Keratinocyte (primary cell): ENCODE measurements around the gene SLC29A2. TPM values are rescaled to one million over a fixed set of nuclear protein-coding genes. Genes with fewer than 3 reads are reported as not detected.
"Not testable (repeated sequence)": the region's sequence is repeated elsewhere in the genome, so short reads cannot be mapped to it uniquely, and the experiment has no call there.

Experiments used
- DNase-seq: peaks from one replicate; pipeline ENCODE4 v3.0.0-alpha.2; 2011; ENCODE audit warnings: low read depth, missing footprints, low spot score
- FAIRE-seq: peaks from 2 replicates; lab custom pipeline; 2011; peaks lifted over from hg19 to GRCh38; lab: Jason Lieb, UNC
- H2AFZ ChIP-seq: 2 replicates; pipeline ENCODE4 v1.6.0; 2012; ENCODE audit warnings: low read length, control low read depth, inconsistent platforms; ENCODE audit not compliant: control insufficient read depth
- H3K27ac ChIP-seq: 2 replicates; pipeline ENCODE4 v1.5.1; 2011; ENCODE audit warnings: low read length; ENCODE audit not compliant: control insufficient read depth, insufficient read depth
- H3K27me3 ChIP-seq: 3 replicates; pipeline ENCODE4 v1.6.0; 2011; ENCODE audit warnings: low read length; ENCODE audit not compliant: control insufficient read depth, insufficient read depth; ENCODE audit errors: extremely low read depth
- H3K36me3 ChIP-seq, 2 experiments: 2 replicates in 1 of 2; 3 replicates in 1 of 2; pipeline ENCODE4 v1.5.1; 2011; ENCODE audit warnings: low read length in 2 of 2, mild to moderate bottlenecking in 1 of 2; ENCODE audit not compliant: control insufficient read depth in 2 of 2, insufficient read depth in 2 of 2; ENCODE audit errors: extremely low read depth in 1 of 2
- H3K4me1 ChIP-seq: 3 replicates; pipeline ENCODE4 v1.5.1; 2011; ENCODE audit warnings: low read length; ENCODE audit not compliant: control insufficient read depth, insufficient read depth; ENCODE audit errors: extremely low read depth
- H3K4me2 ChIP-seq: 3 replicates; pipeline ENCODE4 v1.6.0; 2011; ENCODE audit warnings: low read depth, low read length; ENCODE audit not compliant: control insufficient read depth, insufficient read depth; ENCODE audit errors: extremely low read depth
- H3K4me3 ChIP-seq, 3 experiments: fragments of 200-600 bp in 1 of 3; sonication (generic) in 1 of 3; 2 replicates in 2 of 3; 3 replicates in 1 of 3; pipeline ENCODE4 v1.5.1; 2011 to 2016; ENCODE audit warnings: low read length in 3 of 3, mild to moderate bottlenecking in 3 of 3, control low read depth in 2 of 3, inconsistent platforms in 1 of 3, low read depth in 1 of 3, mixed read lengths in 1 of 3, mixed run types in 1 of 3, moderate library complexity in 1 of 3; ENCODE audit not compliant: control insufficient read depth in 2 of 3, insufficient read depth in 2 of 3; ENCODE audit errors: extremely low read depth in 1 of 3
- H3K79me2 ChIP-seq: 2 replicates; pipeline ENCODE4 v1.6.0; 2012; ENCODE audit warnings: low read length; ENCODE audit not compliant: control insufficient read depth, insufficient read depth
- H3K9ac ChIP-seq: 3 replicates; pipeline ENCODE4 v1.6.0; 2011; ENCODE audit warnings: low read length; ENCODE audit not compliant: control insufficient read depth, insufficient read depth; ENCODE audit errors: extremely low read depth
- H3K9me1 ChIP-seq: 3 replicates; pipeline ENCODE4 v1.6.0; 2011; ENCODE audit warnings: low read length; ENCODE audit not compliant: control insufficient read depth, insufficient read depth; ENCODE audit errors: extremely low read depth
- H3K9me3 ChIP-seq: 2 replicates; pipeline ENCODE4 v1.5.1; 2012; ENCODE audit warnings: low read depth, low read length; ENCODE audit not compliant: control insufficient read depth
- H4K20me1 ChIP-seq: 3 replicates; pipeline ENCODE4 v1.6.0; 2011; ENCODE audit warnings: low read length; ENCODE audit not compliant: control insufficient read depth, insufficient read depth; ENCODE audit errors: extremely low read depth
- CTCF ChIP-seq, 3 experiments: IDR thresholded peaks in 1 of 3; conservative IDR thresholded peaks in 1 of 3; optimal IDR thresholded peaks in 1 of 3; 2 replicates in 2 of 3; 3 replicates in 1 of 3; pipeline versions ENCODE3 to v1.5.1; 2011; ENCODE audit warnings: low read length in 3 of 3, mild to moderate bottlenecking in 3 of 3, moderate library complexity in 2 of 3, control low read depth in 1 of 3, inconsistent platforms in 1 of 3; ENCODE audit not compliant: insufficient read depth in 2 of 3; ENCODE audit errors: extremely low read depth in 1 of 3
- EZH2 ChIP-seq: IDR thresholded peaks from one replicate; pipeline ENCODE4 v1.6.1; 2012; ENCODE audit warnings: inconsistent platforms, mild to moderate bottlenecking, low read length, moderate library complexity
- dilution Hi-C: fragments of 300-500 bp; cut with MboI; formaldehyde crosslinking; loops from one replicate; pipeline ENCODE4 v1.7.0; 2020; ENCODE audit warnings: low sequenced_read_pairs; ENCODE audit not compliant: extremely low pct_ligation_motif_present
- polyA plus RNA-seq, 5 experiments: library from polyadenylated mRNA; depleted of rRNA in 3 of 5; stranded (reverse) in 3 of 5; stranded (forward) in 1 of 5; unstranded in 1 of 5; fragments of >200 nt; gene quantifications; 1 replicate in 1 of 5; 2 replicates in 3 of 5; 3 replicates in 1 of 5; pipeline versions ENCODE4 v1.2.1 to v1.2.3, GENCODE V29; 2011 to 2012; ENCODE audit warnings: missing spikeins in 2 of 5, low read depth in 1 of 5, low replicate concordance in 1 of 5

Gene SLC29A2
- polyA plus RNA-seq, 1 donor (not counting 4 experiments of a cell fraction or from before 2014, with no cell fraction given) = 1.7 TPM

DNA sequence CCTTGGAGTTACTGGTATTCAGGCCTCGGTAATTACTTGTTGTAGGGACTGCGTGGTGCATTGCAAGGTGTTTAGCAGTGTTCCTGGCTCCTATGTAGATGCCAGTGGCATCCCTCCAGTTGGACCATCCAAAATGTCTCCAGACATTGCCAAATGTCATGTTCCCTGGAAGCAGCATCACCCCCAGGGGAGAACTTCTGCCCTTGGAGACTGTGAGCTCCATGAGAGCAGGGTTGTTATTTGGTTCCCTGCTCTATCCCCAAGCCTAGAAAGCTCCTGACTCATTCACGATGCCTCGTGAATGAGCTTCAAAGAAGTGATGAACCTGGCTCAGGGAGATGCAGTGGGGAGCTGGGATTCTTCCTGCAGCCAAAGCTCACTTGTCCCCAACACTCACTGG lies 50.0 kb downstream of the SLC29A2 start:
- H3K79me2 ChIP-seq = no peaks in the 10 kb centered on the region
- DNase-seq = no peak
- peaks cover 28% of the 10 kb centered on the region for H3K4me1 ChIP-seq
- H3K27ac ChIP-seq = no peak overlapping the region
- no peak overlapping the region for H2AFZ ChIP-seq
- dilution Hi-C loops = no loop called here
- TF ChIP-seq EZH2 (no peak), CTCF (optimal IDR thresholded peaks at IDR 0.05 in 1 of 3, IDR thresholded peaks at IDR 0.05 in 1 of 3, conservative IDR thresholded peaks at IDR 0.05 in 1 of 3; ENCODE audit: extremely low read depth in 1 of 3, insufficient read depth in 2 of 3, low read length in 3 of 3) (no peak)
- H3K9me1 ChIP-seq = no peaks in the 10 kb centered on the region
- H3K9ac ChIP-seq = no peak overlapping the region
- H3K4me3 ChIP-seq = no peak overlapping the region
- FAIRE-seq = no peak
- no peaks in the 10 kb centered on the region for H3K36me3 ChIP-seq
- no peaks in the 10 kb centered on the region for H4K20me1 ChIP-seq
- H3K4me2 ChIP-seq = no peak overlapping the region
- H3K9me3 ChIP-seq = no peaks in the 10 kb centered on the region
- peaks cover 1% of the 10 kb centered on the region for H3K27me3 ChIP-seq

GRCh38 chr11:66320748-66321147 lies 50.8 kb downstream of the SLC29A2 start:
- dilution Hi-C loops, H3K9me1 ChIP-seq, H3K27me3 ChIP-seq, H3K27ac ChIP-seq, H3K79me2 ChIP-seq, H3K4me3 ChIP-seq, FAIRE-seq, H3K36me3 ChIP-seq, H4K20me1 ChIP-seq, H3K9ac ChIP-seq, DNase-seq, H3K4me2 ChIP-seq, H2AFZ ChIP-seq, H3K9me3 ChIP-seq: not testable (repeated sequence)
- H3K4me1 ChIP-seq = peaks cover 25% of the 10 kb centered on the region

- H4K20me1 ChIP-seq, H3K4me3 ChIP-seq, H3K4me2 ChIP-seq, H3K79me2 ChIP-seq, H3K27ac ChIP-seq, FAIRE-seq, H3K9me1 ChIP-seq, H3K9me3 ChIP-seq, H3K9ac ChIP-seq, DNase-seq, H2AFZ ChIP-seq, H3K36me3 ChIP-seq, dilution Hi-C loops: not testable (repeated sequence)
- peaks cover 11% of the 10 kb centered on the region for H3K27me3 ChIP-seq
- peaks cover 22% of the 10 kb centered on the region for H3K4me1 ChIP-seq
These were observed 51.3 kb downstream of the SLC29A2 start for GRCh38 chr11:66320289-66320688.
